Tongue (tissue), 2 donors: ENCODE results near the gene WDR70. TPM values are rescaled to one million over a fixed set of nuclear protein-coding genes. Genes with fewer than 3 reads are reported as not detected.
"Not testable (repeated sequence)": the region's sequence is repeated elsewhere in the genome, so short reads cannot be mapped to it uniquely, and the experiment has no call there.

Experiments used
- DNase-seq: peaks from one replicate; pipeline ENCODE4 v3.0.0-alpha.2; 2015
- total RNA-seq: library from RNA; depleted of rRNA; stranded (reverse); fragments of >200 nt; gene quantifications from one replicate; pipeline ENCODE4 v1.2.3, GENCODE V29; 2014

Gene WDR70
- total RNA-seq, 1 donor from 2014 or later = 48.6 TPM

- no peak for DNase-seq
Observed at GRCh38 chr5:37767961-37768360, 388.8 kb downstream of the WDR70 start.

GRCh38 chr5:37768371-37768770, 389.3 kb downstream of the WDR70 start:
- no peak for DNase-seq

- no peak for DNase-seq
Observed at GRCh38 chr5:37769108-37769507, 390.0 kb downstream of the WDR70 start.

GRCh38 chr5:37769840-37770239, 390.7 kb downstream of the WDR70 start:
- no peak for DNase-seq

- no peak for DNase-seq
Observed at GRCh38 chr5:37770786-37771185, 391.7 kb downstream of the WDR70 start.

- DNase-seq = peak; percentile 32
Observed at GRCh38 chr5:37771203-37771611, 392.1 kb downstream of the WDR70 start.

- no peak for DNase-seq
Observed at GRCh38 chr5:37771731-37772130, 392.6 kb downstream of the WDR70 start.

GRCh38 chr5:37772255-37772654, 393.1 kb downstream of the WDR70 start:
- no peak for DNase-seq

GRCh38 chr5:37773809-37774208, 394.7 kb downstream of the WDR70 start:
- DNase-seq = no peak

- no peak for DNase-seq
Observed at GRCh38 chr5:37774912-37775483, 395.9 kb downstream of the WDR70 start.

GRCh38 chr5:37776826-37777225, 397.7 kb downstream of the WDR70 start:
- DNase-seq = peak; percentile 31

GRCh38 chr5:37777432-37778130, 398.5 kb downstream of the WDR70 start:
- no peak for DNase-seq

- DNase-seq = not testable (repeated sequence)
Observed at GRCh38 chr5:37781409-37781808, 402.3 kb downstream of the WDR70 start.

GRCh38 chr5:37786416-37786815, 407.3 kb downstream of the WDR70 start:
- no peak for DNase-seq

GRCh38 chr5:37786862-37787519, 407.9 kb downstream of the WDR70 start:
- no peak for DNase-seq

- no peak for DNase-seq
Observed at GRCh38 chr5:37787742-37788141, 408.6 kb downstream of the WDR70 start.

- no peak for DNase-seq
Observed at GRCh38 chr5:37789991-37790390, 410.9 kb downstream of the WDR70 start.

- DNase-seq = no peak
Observed at GRCh38 chr5:37791321-37791720, 412.2 kb downstream of the WDR70 start.

GRCh38 chr5:37792975-37793631, 414.0 kb downstream of the WDR70 start:
- no peak for DNase-seq

- not testable (repeated sequence) for DNase-seq
Observed at GRCh38 chr5:37795292-37795691, 416.2 kb downstream of the WDR70 start.

GRCh38 chr5:37796435-37796834, 417.3 kb downstream of the WDR70 start:
- not testable (repeated sequence) for DNase-seq

- no peak for DNase-seq
Observed at GRCh38 chr5:37799865-37800421, 420.8 kb downstream of the WDR70 start.

GRCh38 chr5:37801521-37801920, 422.4 kb downstream of the WDR70 start:
- DNase-seq = no peak
